ENCODE measurements around the gene PGA4. TPM values are rescaled to one million over a fixed set of nuclear protein-coding genes. Genes with fewer than 3 reads are reported as not detected.
"Not testable (repeated sequence)": the region's sequence is repeated elsewhere in the genome, so short reads cannot be mapped to it uniquely, and the experiment has no call there.

The PGA4 gene
- total RNA-seq, 1 donor from 2014 or later, result not detected

- DNase-seq (ENCODE audit: low spot score); H3K27me3 Mint-ChIP-seq (ENCODE audit: low read depth); H3K36me3 Mint-ChIP-seq (ENCODE audit: low read depth); intact Hi-C loops (cut with micrococcal nuclease); H3K27ac Mint-ChIP-seq; H3K9me3 Mint-ChIP-seq; H3K4me1 Mint-ChIP-seq (ENCODE audit: low read depth); H3K4me3 Mint-ChIP-seq (ENCODE audit: low read depth): not testable (repeated sequence)
Measured at GRCh38 chr11:61211327-61211952, 10.7 kb upstream of the PGA4 start.

- DNase-seq (ENCODE audit: low spot score); intact Hi-C loops (cut with micrococcal nuclease); H3K27ac Mint-ChIP-seq; H3K4me1 Mint-ChIP-seq (ENCODE audit: low read depth); H3K4me3 Mint-ChIP-seq (ENCODE audit: low read depth); H3K27me3 Mint-ChIP-seq (ENCODE audit: low read depth); H3K36me3 Mint-ChIP-seq (ENCODE audit: low read depth); H3K9me3 Mint-ChIP-seq: not testable (repeated sequence)
Measured at GRCh38 chr11:61212202-61212601, 9.9 kb upstream of the PGA4 start.

- H3K27me3 Mint-ChIP-seq (ENCODE audit: low read depth); DNase-seq (ENCODE audit: low spot score); H3K36me3 Mint-ChIP-seq (ENCODE audit: low read depth); H3K4me1 Mint-ChIP-seq (ENCODE audit: low read depth); H3K27ac Mint-ChIP-seq; H3K4me3 Mint-ChIP-seq (ENCODE audit: low read depth); H3K9me3 Mint-ChIP-seq; intact Hi-C loops (cut with micrococcal nuclease): not testable (repeated sequence)
Measured at GRCh38 chr11:61213711-61214324, 8.3 kb upstream of the PGA4 start.

GRCh38 chr11:61218306-61218705 lies 3.8 kb upstream of the PGA4 start:
- intact Hi-C loops (cut with micrococcal nuclease); H3K27me3 Mint-ChIP-seq (ENCODE audit: low read depth): not testable (repeated sequence)

GRCh38 chr11:61219016-61219415 lies 3.1 kb upstream of the PGA4 start:
- not testable (repeated sequence) for DNase-seq (ENCODE audit: low spot score)

More at GRCh38 chr11:61218306-61218705, 3.8 kb upstream of the PGA4 start:
- H3K27ac Mint-ChIP-seq; H3K4me3 Mint-ChIP-seq (ENCODE audit: low read depth); DNase-seq (ENCODE audit: low spot score); H3K36me3 Mint-ChIP-seq (ENCODE audit: low read depth); H3K9me3 Mint-ChIP-seq; H3K4me1 Mint-ChIP-seq (ENCODE audit: low read depth): not testable (repeated sequence)

GRCh38 chr11:61222692-61223091 lies 545 bp downstream of the PGA4 start:
- H3K27me3 Mint-ChIP-seq (ENCODE audit: low read depth); intact Hi-C loops (cut with micrococcal nuclease); H3K27ac Mint-ChIP-seq; H3K4me1 Mint-ChIP-seq (ENCODE audit: low read depth); H3K9me3 Mint-ChIP-seq; H3K4me3 Mint-ChIP-seq (ENCODE audit: low read depth); DNase-seq (ENCODE audit: low spot score); H3K36me3 Mint-ChIP-seq (ENCODE audit: low read depth): not testable (repeated sequence)

More at GRCh38 chr11:61219016-61219415, 3.1 kb upstream of the PGA4 start:
- H3K9me3 Mint-ChIP-seq; H3K4me1 Mint-ChIP-seq (ENCODE audit: low read depth); H3K36me3 Mint-ChIP-seq (ENCODE audit: low read depth); intact Hi-C loops (cut with micrococcal nuclease); H3K27me3 Mint-ChIP-seq (ENCODE audit: low read depth); H3K4me3 Mint-ChIP-seq (ENCODE audit: low read depth); H3K27ac Mint-ChIP-seq: not testable (repeated sequence)

- intact Hi-C loops (cut with micrococcal nuclease); H3K9me3 Mint-ChIP-seq; H3K36me3 Mint-ChIP-seq (ENCODE audit: low read depth); DNase-seq (ENCODE audit: low spot score); H3K27me3 Mint-ChIP-seq (ENCODE audit: low read depth); H3K27ac Mint-ChIP-seq; H3K4me3 Mint-ChIP-seq (ENCODE audit: low read depth); H3K4me1 Mint-ChIP-seq (ENCODE audit: low read depth): not testable (repeated sequence)
Measured at GRCh38 chr11:61226457-61227137, 4.5 kb downstream of the PGA4 start.

- H3K9me3 Mint-ChIP-seq; H3K4me3 Mint-ChIP-seq (ENCODE audit: low read depth); DNase-seq (ENCODE audit: low spot score); H3K4me1 Mint-ChIP-seq (ENCODE audit: low read depth); H3K27ac Mint-ChIP-seq; H3K36me3 Mint-ChIP-seq (ENCODE audit: low read depth); intact Hi-C loops (cut with micrococcal nuclease); H3K27me3 Mint-ChIP-seq (ENCODE audit: low read depth): not testable (repeated sequence)
Measured at GRCh38 chr11:61229458-61229857, 7.3 kb downstream of the PGA4 start.

- H3K27me3 Mint-ChIP-seq (ENCODE audit: low read depth); H3K9me3 Mint-ChIP-seq; H3K36me3 Mint-ChIP-seq (ENCODE audit: low read depth); H3K4me3 Mint-ChIP-seq (ENCODE audit: low read depth); intact Hi-C loops (cut with micrococcal nuclease); DNase-seq (ENCODE audit: low spot score); H3K4me1 Mint-ChIP-seq (ENCODE audit: low read depth); H3K27ac Mint-ChIP-seq: not testable (repeated sequence)
Measured at GRCh38 chr11:61231033-61231432, 8.9 kb downstream of the PGA4 start.

- H3K4me3 Mint-ChIP-seq (ENCODE audit: low read depth); H3K36me3 Mint-ChIP-seq (ENCODE audit: low read depth); DNase-seq (ENCODE audit: low spot score); H3K27ac Mint-ChIP-seq; H3K27me3 Mint-ChIP-seq (ENCODE audit: low read depth); H3K9me3 Mint-ChIP-seq; intact Hi-C loops (cut with micrococcal nuclease); H3K4me1 Mint-ChIP-seq (ENCODE audit: low read depth): not testable (repeated sequence)
Measured at GRCh38 chr11:61231585-61231984, 9.4 kb downstream of the PGA4 start.

GRCh38 chr11:61232548-61233145 lies 10.5 kb downstream of the PGA4 start:
- DNase-seq (ENCODE audit: low spot score); H3K27me3 Mint-ChIP-seq (ENCODE audit: low read depth); H3K4me3 Mint-ChIP-seq (ENCODE audit: low read depth); H3K4me1 Mint-ChIP-seq (ENCODE audit: low read depth); intact Hi-C loops (cut with micrococcal nuclease); H3K27ac Mint-ChIP-seq; H3K36me3 Mint-ChIP-seq (ENCODE audit: low read depth); H3K9me3 Mint-ChIP-seq: not testable (repeated sequence)

- H3K4me1 Mint-ChIP-seq (ENCODE audit: low read depth); H3K27me3 Mint-ChIP-seq (ENCODE audit: low read depth); H3K27ac Mint-ChIP-seq; DNase-seq (ENCODE audit: low spot score); H3K4me3 Mint-ChIP-seq (ENCODE audit: low read depth); H3K36me3 Mint-ChIP-seq (ENCODE audit: low read depth); H3K9me3 Mint-ChIP-seq; intact Hi-C loops (cut with micrococcal nuclease): not testable (repeated sequence)
Measured at GRCh38 chr11:61237130-61237529, 15.0 kb downstream of the PGA4 start.

- H3K4me1 Mint-ChIP-seq (ENCODE audit: low read depth); DNase-seq (ENCODE audit: low spot score); intact Hi-C loops (cut with micrococcal nuclease); H3K27ac Mint-ChIP-seq; H3K4me3 Mint-ChIP-seq (ENCODE audit: low read depth); H3K9me3 Mint-ChIP-seq; H3K36me3 Mint-ChIP-seq (ENCODE audit: low read depth); H3K27me3 Mint-ChIP-seq (ENCODE audit: low read depth): not testable (repeated sequence)
Measured at GRCh38 chr11:61240288-61240687, 18.1 kb downstream of the PGA4 start.

Measured in activated T-helper 2 cell treated with anti-CD3 and anti-CD28 coated beads, Interferon-gamma antibody, Interleukin-2, Interleukin-4, amounts not matched to agents 10 μg/mL and 5 μg/mL and 100 μg/mL, durations not matched to agents 14 hours and 24 hours and 36 hours (primary cell).